ENCODE measurements around the gene PKP3.

GRCh38 chr11:373716-374551 lies 20.1 kb upstream of the PKP3 start:
- TF ChIP-seq CTCF (IDR thresholded peaks at IDR 0.05 in 4 of 5, conservative IDR thresholded peaks at IDR 0.05 in 1 of 5), result no peak
- no peak for TF ChIP-seq POLR2A (IDR thresholded peaks at IDR 0.05)
